Keratinocyte (primary cell): ENCODE results near the gene MRPS14. TPM values are rescaled to one million over a fixed set of nuclear protein-coding genes. Genes with fewer than 3 reads are reported as not detected.

Source experiments
- DNase-seq: peaks from one replicate; pipeline ENCODE4 v3.0.0-alpha.2; 2011; ENCODE audit warnings: low read depth, missing footprints, low spot score
- FAIRE-seq: peaks from 2 replicates; lab custom pipeline; 2011; peaks lifted over from hg19 to GRCh38; lab: Jason Lieb, UNC
- H2AFZ ChIP-seq: 2 replicates; pipeline ENCODE4 v1.6.0; 2012; ENCODE audit warnings: low read length, control low read depth, inconsistent platforms; ENCODE audit not compliant: control insufficient read depth
- H3K27ac ChIP-seq: 2 replicates; pipeline ENCODE4 v1.5.1; 2011; ENCODE audit warnings: low read length; ENCODE audit not compliant: control insufficient read depth, insufficient read depth
- H3K27me3 ChIP-seq: 3 replicates; pipeline ENCODE4 v1.6.0; 2011; ENCODE audit warnings: low read length; ENCODE audit not compliant: control insufficient read depth, insufficient read depth; ENCODE audit errors: extremely low read depth
- H3K36me3 ChIP-seq, 2 experiments: 2 replicates in 1 of 2; 3 replicates in 1 of 2; pipeline ENCODE4 v1.5.1; 2011; ENCODE audit warnings: low read length in 2 of 2, mild to moderate bottlenecking in 1 of 2; ENCODE audit not compliant: control insufficient read depth in 2 of 2, insufficient read depth in 2 of 2; ENCODE audit errors: extremely low read depth in 1 of 2
- H3K4me1 ChIP-seq: 3 replicates; pipeline ENCODE4 v1.5.1; 2011; ENCODE audit warnings: low read length; ENCODE audit not compliant: control insufficient read depth, insufficient read depth; ENCODE audit errors: extremely low read depth
- H3K4me2 ChIP-seq: 3 replicates; pipeline ENCODE4 v1.6.0; 2011; ENCODE audit warnings: low read depth, low read length; ENCODE audit not compliant: control insufficient read depth, insufficient read depth; ENCODE audit errors: extremely low read depth
- H3K4me3 ChIP-seq, 3 experiments: fragments of 200-600 bp in 1 of 3; sonication (generic) in 1 of 3; 2 replicates in 2 of 3; 3 replicates in 1 of 3; pipeline ENCODE4 v1.5.1; 2011 to 2016; ENCODE audit warnings: low read length in 3 of 3, mild to moderate bottlenecking in 3 of 3, control low read depth in 2 of 3, inconsistent platforms in 1 of 3, low read depth in 1 of 3, mixed read lengths in 1 of 3, mixed run types in 1 of 3, moderate library complexity in 1 of 3; ENCODE audit not compliant: control insufficient read depth in 2 of 3, insufficient read depth in 2 of 3; ENCODE audit errors: extremely low read depth in 1 of 3
- H3K79me2 ChIP-seq: 2 replicates; pipeline ENCODE4 v1.6.0; 2012; ENCODE audit warnings: low read length; ENCODE audit not compliant: control insufficient read depth, insufficient read depth
- H3K9ac ChIP-seq: 3 replicates; pipeline ENCODE4 v1.6.0; 2011; ENCODE audit warnings: low read length; ENCODE audit not compliant: control insufficient read depth, insufficient read depth; ENCODE audit errors: extremely low read depth
- H3K9me1 ChIP-seq: 3 replicates; pipeline ENCODE4 v1.6.0; 2011; ENCODE audit warnings: low read length; ENCODE audit not compliant: control insufficient read depth, insufficient read depth; ENCODE audit errors: extremely low read depth
- H3K9me3 ChIP-seq: 2 replicates; pipeline ENCODE4 v1.5.1; 2012; ENCODE audit warnings: low read depth, low read length; ENCODE audit not compliant: control insufficient read depth
- H4K20me1 ChIP-seq: 3 replicates; pipeline ENCODE4 v1.6.0; 2011; ENCODE audit warnings: low read length; ENCODE audit not compliant: control insufficient read depth, insufficient read depth; ENCODE audit errors: extremely low read depth
- CTCF ChIP-seq, 3 experiments: IDR thresholded peaks in 1 of 3; conservative IDR thresholded peaks in 1 of 3; optimal IDR thresholded peaks in 1 of 3; 2 replicates in 2 of 3; 3 replicates in 1 of 3; pipeline versions ENCODE3 to v1.5.1; 2011; ENCODE audit warnings: low read length in 3 of 3, mild to moderate bottlenecking in 3 of 3, moderate library complexity in 2 of 3, control low read depth in 1 of 3, inconsistent platforms in 1 of 3; ENCODE audit not compliant: insufficient read depth in 2 of 3; ENCODE audit errors: extremely low read depth in 1 of 3
- EZH2 ChIP-seq: IDR thresholded peaks from one replicate; pipeline ENCODE4 v1.6.1; 2012; ENCODE audit warnings: inconsistent platforms, mild to moderate bottlenecking, low read length, moderate library complexity
- dilution Hi-C: fragments of 300-500 bp; cut with MboI; formaldehyde crosslinking; loops from one replicate; pipeline ENCODE4 v1.7.0; 2020; ENCODE audit warnings: low sequenced_read_pairs; ENCODE audit not compliant: extremely low pct_ligation_motif_present
- polyA plus RNA-seq, 5 experiments: library from polyadenylated mRNA; depleted of rRNA in 3 of 5; stranded (reverse) in 3 of 5; stranded (forward) in 1 of 5; unstranded in 1 of 5; fragments of >200 nt; gene quantifications; 1 replicate in 1 of 5; 2 replicates in 3 of 5; 3 replicates in 1 of 5; pipeline versions ENCODE4 v1.2.1 to v1.2.3, GENCODE V29; 2011 to 2012; ENCODE audit warnings: missing spikeins in 2 of 5, low read depth in 1 of 5, low replicate concordance in 1 of 5

MRPS14 gene
- polyA plus RNA-seq, 1 donor (not counting 4 experiments of a cell fraction or from before 2014, with no cell fraction given): 35.2 TPM

GRCh38 chr1:175035865-175036264, 12.6 kb upstream of the MRPS14 start:
- no peaks in the 10 kb centered on the region for H3K79me2 ChIP-seq
- no peak for DNase-seq
- dilution Hi-C loops: no loop called here
- no peak overlapping the region for H3K9ac ChIP-seq
- H4K20me1 ChIP-seq: no peaks in the 10 kb centered on the region
- H3K27me3 ChIP-seq: peaks cover 10% of the 10 kb centered on the region
- no peak overlapping the region for H3K27ac ChIP-seq
- H3K4me1 ChIP-seq: no peaks in the 10 kb centered on the region
- no peak overlapping the region for H3K4me2 ChIP-seq
- no peaks in the 10 kb centered on the region for H3K36me3 ChIP-seq
- no peaks in the 10 kb centered on the region for H3K9me3 ChIP-seq
- no peak for FAIRE-seq
- TF ChIP-seq EZH2 (no peak), CTCF (optimal IDR thresholded peaks at IDR 0.05 in 1 of 3, IDR thresholded peaks at IDR 0.05 in 1 of 3, conservative IDR thresholded peaks at IDR 0.05 in 1 of 3; ENCODE audit: extremely low read depth in 1 of 3, insufficient read depth in 2 of 3, low read length in 3 of 3) (no peak)
- no peak overlapping the region for H3K4me3 ChIP-seq
- no peak overlapping the region for H2AFZ ChIP-seq
- no peaks in the 10 kb centered on the region for H3K9me1 ChIP-seq

GRCh38 chr1:175034775-175035174, 11.6 kb upstream of the MRPS14 start:
- H2AFZ ChIP-seq: no peak overlapping the region
- no peak for TF ChIP-seq EZH2
- no peak for TF ChIP-seq CTCF (optimal IDR thresholded peaks at IDR 0.05 in 1 of 3, IDR thresholded peaks at IDR 0.05 in 1 of 3, conservative IDR thresholded peaks at IDR 0.05 in 1 of 3; ENCODE audit: extremely low read depth in 1 of 3, insufficient read depth in 2 of 3, low read length in 3 of 3)
- no peaks in the 10 kb centered on the region for H3K79me2 ChIP-seq
- no peaks in the 10 kb centered on the region for H3K9me3 ChIP-seq
- no peak overlapping the region for H3K4me3 ChIP-seq
- no peaks in the 10 kb centered on the region for H3K9me1 ChIP-seq
- no peak for FAIRE-seq
- no peaks in the 10 kb centered on the region for H3K36me3 ChIP-seq
- H3K9ac ChIP-seq: no peak overlapping the region
- DNase-seq: no peak
- H4K20me1 ChIP-seq: no peaks in the 10 kb centered on the region
- no peak overlapping the region for H3K4me2 ChIP-seq
- dilution Hi-C loops: no loop called here
- no peaks in the 10 kb centered on the region for H3K4me1 ChIP-seq
- peaks cover 10% of the 10 kb centered on the region for H3K27me3 ChIP-seq
- H3K27ac ChIP-seq: no peak overlapping the region
